HG03175 (cell line): ENCODE data around the gene C1orf74.

Experiments
- ATAC-seq: cut with Tn5 transposase; IDR thresholded peaks from one replicate; pipeline ENCODE4 v1.9.1; 2021; ENCODE audit warnings: mild to moderate bottlenecking, moderate library complexity; ENCODE audit not compliant: unreplicated experiment

The C1orf74 gene

DNA sequence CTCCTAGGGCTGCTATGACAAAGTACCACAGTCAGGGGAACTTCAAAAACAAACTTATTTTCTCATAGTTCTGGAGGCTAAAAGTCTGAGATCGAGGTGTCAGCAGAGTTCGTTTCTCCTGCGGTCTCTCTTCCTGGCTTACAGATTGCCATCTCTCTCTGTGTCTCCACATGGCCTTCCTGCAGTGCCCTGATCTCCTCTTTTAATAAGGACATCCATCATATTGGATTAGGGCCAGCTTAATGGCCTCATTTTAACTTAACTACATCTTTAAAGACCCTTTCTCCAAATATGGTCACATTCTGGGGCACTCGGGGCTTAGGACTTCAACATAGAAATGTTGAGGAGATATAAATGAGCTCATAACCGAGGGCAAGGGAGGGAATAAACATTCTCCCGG lies 12.2 kb downstream of the C1orf74 start:
- no peak for ATAC-seq

DNA sequence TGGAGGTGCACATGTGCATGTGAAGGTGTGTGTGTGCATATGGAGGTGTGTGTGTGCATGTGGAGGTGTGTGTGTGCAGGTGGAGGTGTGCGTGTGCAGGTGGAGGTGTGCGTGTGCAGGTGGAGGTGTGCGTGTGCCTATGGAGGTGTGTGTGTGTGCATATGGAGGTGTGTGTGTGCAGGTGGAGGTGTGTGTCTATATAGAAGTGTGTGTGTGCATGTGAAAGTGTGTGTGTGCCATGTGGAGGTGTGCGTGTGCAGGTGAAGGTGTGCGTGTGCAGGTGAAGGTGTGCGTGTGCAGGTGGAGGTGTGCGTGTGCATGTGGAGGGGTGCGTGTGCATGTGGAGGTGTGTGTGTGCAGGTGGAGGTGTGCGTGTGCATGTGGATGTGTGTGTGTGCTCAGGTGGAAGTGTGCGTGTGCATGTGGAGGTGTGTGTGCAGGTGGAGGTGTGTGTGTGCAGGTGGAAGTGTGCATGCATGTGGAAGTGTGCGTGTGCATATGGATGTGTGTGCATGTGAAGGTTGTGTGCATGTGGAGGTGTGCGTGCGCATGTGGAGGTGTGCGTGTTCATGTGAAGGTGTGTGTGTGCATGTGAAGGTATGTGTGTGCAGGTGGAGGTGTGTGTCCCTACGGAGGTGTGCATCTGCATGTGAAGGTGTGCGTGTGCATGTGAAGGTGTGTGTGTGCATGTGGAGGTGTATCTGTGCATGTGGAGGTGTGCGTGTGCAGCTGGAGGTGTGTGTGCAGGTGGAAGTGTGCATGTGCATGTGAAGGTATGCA lies 13.5 kb downstream of the C1orf74 start:
- ATAC-seq, result no peak

DNA sequence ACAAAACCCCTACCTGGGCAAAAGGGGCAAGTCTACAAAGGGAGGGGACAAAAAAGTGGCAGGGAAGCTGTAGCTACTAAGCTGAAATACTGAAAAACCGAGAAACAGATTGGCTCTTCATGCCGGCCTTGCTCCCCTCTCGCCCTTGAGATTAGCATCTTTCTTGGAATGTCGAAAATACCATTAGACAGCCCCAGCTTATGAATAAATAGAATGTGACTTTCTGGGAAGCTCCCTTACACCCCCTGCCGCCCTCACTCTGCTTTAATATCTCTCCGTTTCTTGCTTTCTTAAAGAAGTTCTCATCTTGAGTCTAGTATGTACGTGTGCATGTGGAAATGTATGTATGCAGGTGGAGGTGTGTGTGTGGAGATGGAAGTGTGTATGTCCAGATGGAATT lies 14.4 kb downstream of the C1orf74 start:
- no peak for ATAC-seq

GRCh38 chr1:209769171-209769904 lies 15.0 kb downstream of the C1orf74 start:
- peak; percentile 88 for ATAC-seq

DNA sequence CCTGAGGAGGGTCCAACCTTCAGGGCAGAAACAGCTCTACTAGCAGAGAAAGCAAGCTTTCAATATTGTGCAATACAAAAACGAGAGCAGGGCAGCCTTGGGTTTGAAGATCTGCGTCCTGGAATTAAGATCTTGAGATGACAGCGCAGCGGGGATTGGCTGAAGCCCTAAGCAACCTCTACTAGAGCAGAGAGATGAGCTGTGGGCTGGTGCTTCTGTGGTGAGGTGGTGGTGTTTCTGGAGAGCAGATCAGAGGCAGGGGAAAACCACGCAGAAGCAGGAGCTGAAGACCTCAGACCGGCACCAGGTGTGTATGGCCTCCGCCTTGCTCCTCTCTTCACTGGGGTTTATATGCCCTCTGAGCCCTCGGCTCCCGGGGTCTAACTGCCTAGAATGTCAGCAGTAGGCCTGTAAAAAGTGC lies 16.0 kb downstream of the C1orf74 start:
- ATAC-seq, result peak; percentile 74

GRCh38 chr1:209767706-209768105 lies 16.7 kb downstream of the C1orf74 start:
- no peak for ATAC-seq

GRCh38 chr1:209767096-209767495 lies 17.3 kb downstream of the C1orf74 start:
- no peak for ATAC-seq

- no peak for ATAC-seq
These were observed 18.3 kb downstream of the C1orf74 start for GRCh38 chr1:209766051-209766450.

- no peak for ATAC-seq
These were observed 23.2 kb downstream of the C1orf74 start for GRCh38 chr1:209761011-209761635.

GRCh38 chr1:209759829-209760359 lies 24.5 kb downstream of the C1orf74 start:
- ATAC-seq, result no peak

GRCh38 chr1:209758400-209758799 lies 26.0 kb downstream of the C1orf74 start:
- no peak for ATAC-seq

GRCh38 chr1:209756615-209757445 lies 27.5 kb downstream of the C1orf74 start:
- ATAC-seq, result peak; percentile 40

GRCh38 chr1:209755926-209756614 lies 28.3 kb downstream of the C1orf74 start, which contains the start of gene TRAF3IP3:
TRAF3IP3 (plus strand) TSS chr1:209756053; CDS start chr1:209760040, 3,987 bp downstream.
- ATAC-seq, result peak; percentile 81

GRCh38 chr1:209755256-209755655 lies 29.1 kb downstream of the C1orf74 start:
- ATAC-seq, result no peak

DNA sequence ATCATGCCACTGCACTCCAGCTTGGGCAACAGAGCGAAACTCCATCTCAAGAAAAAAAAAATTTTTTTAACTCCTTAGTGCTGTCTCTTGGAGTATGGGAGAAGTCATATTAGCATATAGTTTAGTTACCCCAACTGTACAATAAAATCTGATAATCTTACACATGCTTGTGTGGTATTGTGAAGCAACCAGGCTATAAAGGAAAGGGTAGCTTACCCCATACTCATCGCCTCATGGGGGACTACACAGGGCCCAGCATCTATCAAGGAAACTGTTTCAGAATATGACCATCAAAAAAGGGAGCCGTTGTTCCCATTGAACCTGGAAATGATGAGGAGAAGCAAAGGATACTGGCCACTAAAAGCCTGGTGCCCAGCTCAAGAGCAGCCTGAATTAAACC lies 31.5 kb downstream of the C1orf74 start:
- no peak for ATAC-seq

- peak; percentile 39 for ATAC-seq
These were observed 32.6 kb downstream of the C1orf74 start for GRCh38 chr1:209751627-209752231.

GRCh38 chr1:209749670-209750323 lies 34.6 kb downstream of the C1orf74 start:
- no peak for ATAC-seq

GRCh38 chr1:209749205-209749604 lies 35.2 kb downstream of the C1orf74 start:
- no peak for ATAC-seq

GRCh38 chr1:209748620-209749019 lies 35.7 kb downstream of the C1orf74 start:
- no peak for ATAC-seq
